K562 (cell line): Measurements from ENCODE around the gene KCNN4. TPM values are rescaled to one million over a fixed set of nuclear protein-coding genes. Genes with fewer than 3 reads are reported as not detected.
A peak's percentile ranks its signal among the peaks of the same experiment; 100 is the strongest.

Experiments used
- ARID1B ChIP-seq: fragments of 450-650 bp; IDR thresholded peaks from 2 replicates; pipeline ENCODE4 v1.6.1; 2016; ENCODE audit warnings: antibody characterized with exemption, mild to moderate bottlenecking, inconsistent platforms
- C11orf30 ChIP-seq: fragments of 450-650 bp; IDR thresholded peaks from 2 replicates; pipeline ENCODE4 v1.6.1; 2016; ENCODE audit warnings: low read depth, mild to moderate bottlenecking
- CC2D1A ChIP-seq: fragments of 450-650 bp; IDR thresholded peaks from 2 replicates; pipeline ENCODE4 v1.6.1; 2017; ENCODE audit warnings: mild to moderate bottlenecking
- FOS ChIP-seq: IDR thresholded peaks from 3 replicates; pipeline ENCODE4 v1.6.1; 2011; ENCODE audit not compliant: insufficient read length; ENCODE audit errors: extremely low read depth
- GABPA ChIP-seq: fragments of 200-800 bp; sonication (Bioruptor generic); conservative IDR thresholded peaks from 2 replicates; pipeline ENCODE4 v1.6.1; 2016; ENCODE audit warnings: low read depth, missing genetic modification characterization, missing compliant biosample characterization
- HDAC1 ChIP-seq, 2 experiments: fragments of 450-650 bp; IDR thresholded peaks; 2 replicates each; pipeline ENCODE4 v1.6.1; 2016 to 2017; ENCODE audit warnings: inconsistent platforms in 1 of 2, mild to moderate bottlenecking in 1 of 2, moderate library complexity in 1 of 2
- KAT2B ChIP-seq: IDR thresholded peaks from one replicate; pipeline ENCODE4 v1.6.1; 2012; ENCODE audit warnings: low read depth, mild to moderate bottlenecking, control low read depth, inconsistent platforms, low read length, moderate library complexity
- MCM2 ChIP-seq: fragments of 450-650 bp; IDR thresholded peaks from 2 replicates; pipeline ENCODE4 v1.6.1; 2017; ENCODE audit warnings: low read depth, mild to moderate bottlenecking
- MCM7 ChIP-seq, 2 experiments: fragments of 450-650 bp; IDR thresholded peaks; 2 replicates each; pipeline ENCODE4 v1.6.1; 2016 to 2018
- PCBP1 ChIP-seq: fragments of 200-400 bp; formaldehyde crosslinking; IDR thresholded peaks from 2 replicates; pipeline ENCODE4 v1.6.1; 2018; ENCODE audit warnings: mild to moderate bottlenecking, low read depth, low read length; ENCODE audit not compliant: poor library complexity, severe bottlenecking
- POLR2A ChIP-seq: fragments of 450-650 bp; conservative IDR thresholded peaks from 2 replicates; pipeline ENCODE4 v1.6.1; 2016
- PRPF4 ChIP-seq: fragments of 200-400 bp; formaldehyde crosslinking; IDR thresholded peaks from one replicate; pipeline ENCODE4 v1.6.1; 2017; ENCODE audit warnings: low read length, low read depth, mild to moderate bottlenecking; ENCODE audit not compliant: insufficient read depth, poor library complexity, severe bottlenecking
- PYGO2 ChIP-seq: fragments of 450-650 bp; IDR thresholded peaks from 2 replicates; pipeline ENCODE4 v1.6.1; 2016; ENCODE audit warnings: mild to moderate bottlenecking, missing genetic modification characterization, moderate library complexity, missing compliant biosample characterization
- RAD21 ChIP-seq, 2 experiments: fragments of 250-450 bp in 1 of 2; fragments of 450-650 bp in 1 of 2; sonication (Bioruptor Pico) in 1 of 2; formaldehyde crosslinking in 1 of 2; IDR thresholded peaks in 1 of 2; conservative IDR thresholded peaks in 1 of 2; 2 replicates each; pipeline versions ENCODE4 v1.4.0 to v1.8.0; 2020 to 2022; ENCODE audit warnings: mild to moderate bottlenecking in 2 of 2, moderate library complexity in 1 of 2
- RBBP5 ChIP-seq: fragments of 200-600 bp; sonication (generic); IDR thresholded peaks from 2 replicates; pipeline ENCODE4 v1.6.1; 2012; ENCODE audit warnings: borderline replicate concordance, mild to moderate bottlenecking, low read length, control low read depth, inconsistent platforms; ENCODE audit not compliant: insufficient read depth, poor library complexity, severe bottlenecking
- TFAM ChIP-seq: fragments of 250-450 bp; sonication (Bioruptor Pico); conservative IDR thresholded peaks from 2 replicates; pipeline ENCODE4 v1.5.0; 2021; ENCODE audit warnings: mild to moderate bottlenecking, moderate library complexity
- XRCC4 ChIP-seq: IDR thresholded peaks from one replicate; pipeline ENCODE4 v1.6.1; 2011; ENCODE audit not compliant: insufficient read depth, insufficient read length; ENCODE audit errors: extremely low read depth
- ZNF12 ChIP-seq: sonication (generic); formaldehyde crosslinking; IDR thresholded peaks from 2 replicates; pipeline ENCODE4 v1.4.0; 2020; ENCODE audit warnings: mild to moderate bottlenecking, missing genetic modification reagents
- polyA plus RNA-seq, 8 experiments: library from polyadenylated mRNA; depleted of rRNA in 4 of 8; stranded (reverse) in 5 of 8; unstranded in 3 of 8; fragments of >200 nt; fragmentation: Nextera tagmentation in 2 of 8; fragmentation: Illumina TruSeq in 1 of 8; extraction: Ambion mirVana in 2 of 8; extraction: Trizol in 1 of 8; gene quantifications; 2 replicates each; pipeline versions ENCODE4 v1.2.1 to v1.2.3, GENCODE V29; 2011 to 2014; ENCODE audit warnings: inconsistent platforms in 1 of 8, missing spikeins in 1 of 8
- total RNA-seq, 7 experiments: library from RNA; depleted of rRNA in 6 of 7; stranded (reverse); fragments of >200 nt in 6 of 7; fragmentation: Illumina TruSeq in 2 of 7; extraction: Trizol in 2 of 7; gene quantifications; 2 replicates each; pipeline versions ENCODE4 v1.2.1 to v1.2.3, GENCODE V29; 2011 to 2021; ENCODE audit warnings: low replicate concordance in 1 of 7
- TF ChIP-seq, protein P1 (sequence below): fragments of 450-650 bp; conservative IDR thresholded peaks from 2 replicates; pipeline ENCODE4 v1.6.1; 2016; ENCODE audit warnings: missing genetic modification characterization, low read depth, mild to moderate bottlenecking, missing compliant biosample characterization, moderate library complexity
- TF ChIP-seq, protein P2 (sequence below): fragments of 250-450 bp; sonication (Bioruptor Pico); IDR thresholded peaks from 2 replicates; pipeline ENCODE4 v1.5.0; 2021
- TF ChIP-seq, protein P3 (sequence below): sonication (generic); formaldehyde crosslinking; IDR thresholded peaks from 2 replicates; pipeline ENCODE4 v1.8.0; 2022; ENCODE audit warnings: mild to moderate bottlenecking, missing genetic modification reagents
- TF ChIP-seq, protein P4 (sequence below): IDR thresholded peaks from 2 replicates; pipeline ENCODE4 v1.6.1; 2011; ENCODE audit not compliant: insufficient read length; ENCODE audit errors: extremely low read depth
- TF ChIP-seq, protein P5 (sequence below): sonication (generic); formaldehyde crosslinking; IDR thresholded peaks from 2 replicates; pipeline ENCODE4 v1.8.1; 2022; ENCODE audit warnings: missing genetic modification reagents
- TF ChIP-seq, protein P6 (sequence below): sonication (generic); formaldehyde crosslinking; IDR thresholded peaks from 2 replicates; pipeline ENCODE4 v1.8.1; 2022; ENCODE audit warnings: missing genetic modification reagents

KCNN4 gene
- total and polyA plus RNA-seq, 9 of the 15 experiments (the other 6 are each of a cell fraction or from before 2014, with no cell fraction given) = 0.53 to 37.7 (median 25.9) TPM

DNA sequence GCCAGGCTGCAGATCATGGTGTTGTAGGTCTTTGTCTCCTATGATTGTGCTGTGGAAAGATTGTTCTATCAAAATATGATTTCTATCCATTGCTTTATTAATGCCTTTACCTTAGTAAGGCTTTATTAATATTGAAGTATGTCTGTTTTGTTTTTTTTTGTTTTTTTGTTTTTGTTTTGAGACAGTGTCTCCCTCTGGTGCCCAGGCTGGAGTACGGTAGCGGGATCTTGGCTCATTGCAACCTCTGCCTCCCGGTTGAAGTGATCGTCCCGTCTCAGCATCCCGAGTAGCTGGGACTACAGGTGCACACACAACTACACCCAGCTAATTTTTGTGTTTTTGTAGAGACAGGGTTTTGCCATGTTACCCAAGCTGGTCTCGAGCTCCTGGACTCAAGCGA lies 57.2 kb downstream of the KCNN4 start (continued):
- TF ChIP-seq, protein P1, sequence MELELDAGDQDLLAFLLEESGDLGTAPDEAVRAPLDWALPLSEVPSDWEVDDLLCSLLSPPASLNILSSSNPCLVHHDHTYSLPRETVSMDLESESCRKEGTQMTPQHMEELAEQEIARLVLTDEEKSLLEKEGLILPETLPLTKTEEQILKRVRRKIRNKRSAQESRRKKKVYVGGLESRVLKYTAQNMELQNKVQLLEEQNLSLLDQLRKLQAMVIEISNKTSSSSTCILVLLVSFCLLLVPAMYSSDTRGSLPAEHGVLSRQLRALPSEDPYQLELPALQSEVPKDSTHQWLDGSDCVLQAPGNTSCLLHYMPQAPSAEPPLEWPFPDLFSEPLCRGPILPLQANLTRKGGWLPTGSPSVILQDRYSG (tag) = no peak
- no peak for TF ChIP-seq POLR2A
- TF ChIP-seq XRCC4 = no peak
- no peak for TF ChIP-seq GABPA (tag)
- peak; percentile 55 for TF ChIP-seq CC2D1A
- TF ChIP-seq, protein P2, sequence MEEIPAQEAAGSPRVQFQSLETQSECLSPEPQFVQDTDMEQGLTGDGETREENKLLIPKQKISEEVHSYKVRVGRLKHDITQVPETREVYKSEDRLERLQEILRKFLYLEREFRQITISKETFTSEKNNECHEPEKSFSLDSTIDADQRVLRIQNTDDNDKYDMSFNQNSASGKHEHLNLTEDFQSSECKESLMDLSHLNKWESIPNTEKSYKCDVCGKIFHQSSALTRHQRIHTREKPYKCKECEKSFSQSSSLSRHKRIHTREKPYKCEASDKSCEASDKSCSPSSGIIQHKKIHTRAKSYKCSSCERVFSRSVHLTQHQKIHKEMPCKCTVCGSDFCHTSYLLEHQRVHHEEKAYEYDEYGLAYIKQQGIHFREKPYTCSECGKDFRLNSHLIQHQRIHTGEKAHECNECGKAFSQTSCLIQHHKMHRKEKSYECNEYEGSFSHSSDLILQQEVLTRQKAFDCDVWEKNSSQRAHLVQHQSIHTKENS (CRISPR knock-in tag) = no peak
- TF ChIP-seq, protein P3, sequence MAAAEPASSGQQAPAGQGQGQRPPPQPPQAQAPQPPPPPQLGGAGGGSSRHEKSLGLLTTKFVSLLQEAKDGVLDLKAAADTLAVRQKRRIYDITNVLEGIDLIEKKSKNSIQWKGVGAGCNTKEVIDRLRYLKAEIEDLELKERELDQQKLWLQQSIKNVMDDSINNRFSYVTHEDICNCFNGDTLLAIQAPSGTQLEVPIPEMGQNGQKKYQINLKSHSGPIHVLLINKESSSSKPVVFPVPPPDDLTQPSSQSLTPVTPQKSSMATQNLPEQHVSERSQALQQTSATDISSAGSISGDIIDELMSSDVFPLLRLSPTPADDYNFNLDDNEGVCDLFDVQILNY (CRISPR knock-in tag) = no peak
- no peak for TF ChIP-seq PRPF4
- TF ChIP-seq TFAM (CRISPR knock-in tag) = no peak
- TF ChIP-seq, protein P4, sequence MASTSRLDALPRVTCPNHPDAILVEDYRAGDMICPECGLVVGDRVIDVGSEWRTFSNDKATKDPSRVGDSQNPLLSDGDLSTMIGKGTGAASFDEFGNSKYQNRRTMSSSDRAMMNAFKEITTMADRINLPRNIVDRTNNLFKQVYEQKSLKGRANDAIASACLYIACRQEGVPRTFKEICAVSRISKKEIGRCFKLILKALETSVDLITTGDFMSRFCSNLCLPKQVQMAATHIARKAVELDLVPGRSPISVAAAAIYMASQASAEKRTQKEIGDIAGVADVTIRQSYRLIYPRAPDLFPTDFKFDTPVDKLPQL = no peak
- no peak for TF ChIP-seq MCM7 (IDR thresholded peaks at IDR 0.05)
- peak; percentile 43 to 56 for TF ChIP-seq RAD21 (CRISPR knock-in tag; conservative IDR thresholded peaks at IDR 0.05 in 1 of 2, IDR thresholded peaks at IDR 0.05 in 1 of 2)
- no peak for TF ChIP-seq ARID1B
- no peak for TF ChIP-seq MCM2
- TF ChIP-seq PYGO2 (tag) = no peak
- TF ChIP-seq, protein P5, sequence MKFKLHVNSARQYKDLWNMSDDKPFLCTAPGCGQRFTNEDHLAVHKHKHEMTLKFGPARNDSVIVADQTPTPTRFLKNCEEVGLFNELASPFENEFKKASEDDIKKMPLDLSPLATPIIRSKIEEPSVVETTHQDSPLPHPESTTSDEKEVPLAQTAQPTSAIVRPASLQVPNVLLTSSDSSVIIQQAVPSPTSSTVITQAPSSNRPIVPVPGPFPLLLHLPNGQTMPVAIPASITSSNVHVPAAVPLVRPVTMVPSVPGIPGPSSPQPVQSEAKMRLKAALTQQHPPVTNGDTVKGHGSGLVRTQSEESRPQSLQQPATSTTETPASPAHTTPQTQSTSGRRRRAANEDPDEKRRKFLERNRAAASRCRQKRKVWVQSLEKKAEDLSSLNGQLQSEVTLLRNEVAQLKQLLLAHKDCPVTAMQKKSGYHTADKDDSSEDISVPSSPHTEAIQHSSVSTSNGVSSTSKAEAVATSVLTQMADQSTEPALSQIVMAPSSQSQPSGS (CRISPR knock-in tag) = no peak
- TF ChIP-seq, protein P6, sequence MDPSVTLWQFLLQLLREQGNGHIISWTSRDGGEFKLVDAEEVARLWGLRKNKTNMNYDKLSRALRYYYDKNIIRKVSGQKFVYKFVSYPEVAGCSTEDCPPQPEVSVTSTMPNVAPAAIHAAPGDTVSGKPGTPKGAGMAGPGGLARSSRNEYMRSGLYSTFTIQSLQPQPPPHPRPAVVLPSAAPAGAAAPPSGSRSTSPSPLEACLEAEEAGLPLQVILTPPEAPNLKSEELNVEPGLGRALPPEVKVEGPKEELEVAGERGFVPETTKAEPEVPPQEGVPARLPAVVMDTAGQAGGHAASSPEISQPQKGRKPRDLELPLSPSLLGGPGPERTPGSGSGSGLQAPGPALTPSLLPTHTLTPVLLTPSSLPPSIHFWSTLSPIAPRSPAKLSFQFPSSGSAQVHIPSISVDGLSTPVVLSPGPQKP (CRISPR knock-in tag) = no peak
- TF ChIP-seq RBBP5 = no peak
- no peak for TF ChIP-seq KAT2B
- no peak for TF ChIP-seq HDAC1 (IDR thresholded peaks at IDR 0.05)
- no peak for TF ChIP-seq C11orf30
- TF ChIP-seq ZNF12 (CRISPR knock-in tag) = no peak
- TF ChIP-seq PCBP1 = no peak
- TF ChIP-seq FOS = no peak
